Mesenchymal stem cell (in vitro differentiated cells and primary cell): ENCODE measurements around the gene VGLL4.
A peak's percentile ranks its signal among the peaks of the same experiment; 100 is the strongest.

Experiments
- DNase-seq: peaks from one replicate; pipeline ENCODE4 v3.0.0-alpha.2; 2013
- H2AFZ ChIP-seq: one replicate; pipeline ENCODE4 v1.6.1; 2013; ENCODE audit warnings: low read depth, mild to moderate bottlenecking, control low read depth, inconsistent platforms, low read length, moderate library complexity
- H2AK5ac ChIP-seq: 2 replicates; pipeline ENCODE4 v1.6.1; 2013; ENCODE audit warnings: low read length, moderate library complexity, mild to moderate bottlenecking, inconsistent platforms; ENCODE audit not compliant: severe bottlenecking
- H2BK120ac ChIP-seq: one replicate; pipeline ENCODE4 v1.6.1; 2013; ENCODE audit warnings: low read depth, mild to moderate bottlenecking, inconsistent platforms, low read length, moderate library complexity
- H2BK12ac ChIP-seq, 2 experiments: one replicate each; pipeline ENCODE4 v1.6.1; 2013; ENCODE audit warnings: inconsistent platforms in 2 of 2, low read length in 2 of 2, mild to moderate bottlenecking in 2 of 2, moderate library complexity in 2 of 2, control low read depth in 1 of 2
- H2BK15ac ChIP-seq: one replicate; pipeline ENCODE4 v1.6.1; 2013; ENCODE audit warnings: mild to moderate bottlenecking, low read depth, inconsistent platforms; ENCODE audit not compliant: poor library complexity, severe bottlenecking
- H2BK5ac ChIP-seq: 2 replicates; pipeline ENCODE4 v1.6.1; 2013; ENCODE audit warnings: low read depth, mild to moderate bottlenecking, low read length, control low read depth, inconsistent platforms; ENCODE audit not compliant: poor library complexity, severe bottlenecking
- H3K14ac ChIP-seq, 2 experiments: one replicate each; pipeline ENCODE4 v1.6.1; 2013; ENCODE audit warnings: inconsistent platforms in 2 of 2, low read length in 2 of 2, control low read depth in 1 of 2, mild to moderate bottlenecking in 1 of 2, moderate library complexity in 1 of 2
- H3K18ac ChIP-seq, 2 experiments: one replicate each; pipeline ENCODE4 v1.6.1; 2013; ENCODE audit warnings: inconsistent platforms in 2 of 2, low read length in 2 of 2, control low read depth in 1 of 2, low read depth in 1 of 2, mild to moderate bottlenecking in 1 of 2
- H3K23ac ChIP-seq, 2 experiments: one replicate each; pipeline ENCODE4 v1.6.1; 2013; ENCODE audit warnings: inconsistent platforms in 2 of 2, low read length in 2 of 2, mild to moderate bottlenecking in 2 of 2, moderate library complexity in 2 of 2, control low read depth in 1 of 2
- H3K27ac ChIP-seq: 2 replicates; pipeline ENCODE4 v1.5.1; 2013; ENCODE audit warnings: mild to moderate bottlenecking, moderate library complexity, low read length, control low read depth, inconsistent platforms; ENCODE audit not compliant: poor library complexity, severe bottlenecking
- H3K27me3 ChIP-seq, 2 experiments: 2 replicates each; pipeline versions ENCODE4 v1.6.1 to v1.7.0; 2013; ENCODE audit warnings: low read length in 2 of 2, mild to moderate bottlenecking in 2 of 2, moderate library complexity in 2 of 2, control low read depth in 1 of 2, inconsistent platforms in 1 of 2; ENCODE audit not compliant: control insufficient read depth in 1 of 2, insufficient read depth in 1 of 2
- H3K36me3 ChIP-seq, 2 experiments: 2 replicates each; pipeline versions ENCODE4 v1.6.1 to v1.7.0; 2013; ENCODE audit warnings: low read length in 2 of 2, control low read depth in 1 of 2, inconsistent platforms in 1 of 2, low read depth in 1 of 2, mild to moderate bottlenecking in 1 of 2; ENCODE audit not compliant: insufficient read depth in 2 of 2, control insufficient read depth in 1 of 2
- H3K4ac ChIP-seq, 2 experiments: one replicate each; pipeline ENCODE4 v1.6.1; 2013; ENCODE audit warnings: inconsistent platforms in 2 of 2, low read length in 2 of 2, mild to moderate bottlenecking in 2 of 2, moderate library complexity in 2 of 2, control low read depth in 1 of 2, low read depth in 1 of 2
- H3K4me1 ChIP-seq: 2 replicates; pipeline ENCODE4 v1.6.1; 2013; ENCODE audit warnings: low read depth, low read length, control low read depth; ENCODE audit not compliant: control insufficient read depth, insufficient read depth
- H3K4me2 ChIP-seq: 2 replicates; pipeline ENCODE4 v1.6.1; 2013; ENCODE audit warnings: low read length, mild to moderate bottlenecking, inconsistent platforms; ENCODE audit not compliant: poor library complexity, severe bottlenecking
- H3K4me3 ChIP-seq, 2 experiments: 2 replicates each; pipeline versions ENCODE4 v1.5.1 to v1.7.0; 2013; ENCODE audit warnings: low read length in 2 of 2, mild to moderate bottlenecking in 2 of 2, control low read depth in 1 of 2, low read depth in 1 of 2; ENCODE audit not compliant: insufficient read depth in 1 of 2
- H3K79me1 ChIP-seq: replicated peaks from 2 replicates; pipeline ENCODE4 v1.6.1; 2013; ENCODE audit warnings: mild to moderate bottlenecking, control low read depth, low read length, inconsistent platforms; ENCODE audit not compliant: poor library complexity, severe bottlenecking
- H3K9ac ChIP-seq: 2 replicates; pipeline ENCODE4 v1.7.0; 2013; ENCODE audit warnings: mild to moderate bottlenecking, low read length, moderate library complexity
- H3K9me3 ChIP-seq: 2 replicates; pipeline ENCODE4 v1.7.0; 2013; ENCODE audit warnings: mild to moderate bottlenecking, low read length; ENCODE audit not compliant: control insufficient read depth
- H4K8ac ChIP-seq: one replicate; pipeline ENCODE4 v1.6.1; 2013; ENCODE audit warnings: inconsistent platforms, mild to moderate bottlenecking, low read length, moderate library complexity
- H4K91ac ChIP-seq: one replicate; pipeline ENCODE4 v1.6.1; 2013; ENCODE audit warnings: mild to moderate bottlenecking, low read length, inconsistent platforms
- WGBS: methylation state at CpG from one replicate; pipeline ENCODE4 v1.1.7; 2013; ENCODE audit warnings: mixed read lengths; 5-methylcytosine and 5-hydroxymethylcytosine counted together

Gene VGLL4

GRCh38 chr3:11509173-11510000 lies 134.3 kb downstream of the VGLL4 start:
- peaks cover 12% of the 10 kb centered on the region for H3K79me1 ChIP-seq
- no peak overlapping the region for H3K4me2 ChIP-seq
- H3K36me3 ChIP-seq = no peaks in the 10 kb centered on the region
- no peaks in the 10 kb centered on the region for H3K27me3 ChIP-seq
- peaks cover 17% of the 10 kb centered on the region for H3K4me1 ChIP-seq
- no peak overlapping the region for H3K23ac ChIP-seq
- H3K18ac ChIP-seq = peak overlapping the region in 1 of 2 experiments; percentile 59
- H4K91ac ChIP-seq = no peak overlapping the region
- DNase-seq = peak; percentile 98
- no peak overlapping the region for H2BK120ac ChIP-seq
- H2AFZ ChIP-seq = no peak overlapping the region
- WGBS = under 1% methylated on average over 8 of the region's 9 CpGs
- peak overlapping the region in 1 of 2 experiments; percentile 38 for H3K4me3 ChIP-seq
- H2BK5ac ChIP-seq = no peak overlapping the region
- no peak overlapping the region for H4K8ac ChIP-seq
- H3K4ac ChIP-seq = no peak overlapping the region
- no peak overlapping the region for H2AK5ac ChIP-seq
- no peaks in the 10 kb centered on the region for H3K9me3 ChIP-seq
- no peak overlapping the region for H2BK12ac ChIP-seq
- peak overlapping the region; percentile 64 for H3K27ac ChIP-seq
- no peak overlapping the region for H2BK15ac ChIP-seq
- H3K9ac ChIP-seq = peak overlapping the region; percentile 79
- H3K14ac ChIP-seq = no peak overlapping the region

DNA sequence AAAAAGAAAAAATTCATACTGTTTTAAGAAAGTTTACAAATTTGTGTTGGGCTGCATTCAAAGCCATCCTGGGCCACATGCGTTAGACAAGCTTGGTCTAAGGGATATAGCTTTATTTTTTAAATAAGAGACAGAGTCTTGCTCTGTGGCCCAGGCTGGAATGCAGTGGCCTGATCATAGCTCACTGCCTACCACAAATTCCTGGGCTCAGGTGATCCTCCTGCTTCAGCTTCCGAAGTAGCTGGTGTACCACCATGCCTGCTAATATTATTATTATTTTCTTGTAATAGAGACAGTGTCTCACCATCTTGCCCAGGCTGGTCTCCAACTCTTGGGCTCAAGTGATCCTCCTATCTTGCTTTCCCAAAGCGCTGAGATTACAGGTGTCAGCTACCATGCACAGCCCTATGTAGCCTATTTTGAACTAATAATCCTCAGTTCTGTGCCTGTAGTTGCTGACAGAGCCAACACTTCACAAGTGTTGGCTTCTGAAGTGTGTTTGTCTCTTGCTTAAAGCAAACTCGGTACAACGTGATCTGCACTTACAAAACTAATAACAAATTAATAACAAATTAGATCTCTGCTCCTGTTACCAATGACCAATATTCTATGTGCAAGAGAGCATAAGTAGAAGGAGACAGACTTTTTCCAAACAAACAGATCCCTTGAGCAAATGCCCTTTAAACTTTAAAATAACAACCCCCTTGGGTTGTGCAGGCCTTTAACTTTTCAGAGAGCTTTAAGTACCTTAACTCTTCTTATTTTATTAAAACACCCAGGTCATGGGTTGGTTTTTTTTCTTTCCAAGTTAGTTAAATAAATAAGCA lies 135.2 kb downstream of the VGLL4 start:
- no peak overlapping the region for H3K23ac ChIP-seq
- peak overlapping the region; percentile 16 for H2BK15ac ChIP-seq
- no peak overlapping the region for H2BK5ac ChIP-seq
- H3K4ac ChIP-seq = peak overlapping the region; percentile 9 to 42
- H3K18ac ChIP-seq = peak overlapping the region; percentile 71 to 78
- H3K36me3 ChIP-seq = no peaks in the 10 kb centered on the region
- no peak overlapping the region for H3K14ac ChIP-seq
- peak overlapping the region; percentile 46 for H3K27ac ChIP-seq
- H2BK120ac ChIP-seq = peak overlapping the region; percentile 64
- H3K4me1 ChIP-seq = peaks cover 14% of the 10 kb centered on the region
- no peaks in the 10 kb centered on the region for H3K27me3 ChIP-seq
- H2BK12ac ChIP-seq = peak overlapping the region; percentile 33 to 49
- H2AFZ ChIP-seq = no peak overlapping the region
- H3K4me2 ChIP-seq = no peak overlapping the region
- no peak overlapping the region for H3K4me3 ChIP-seq
- H3K9me3 ChIP-seq = no peaks in the 10 kb centered on the region
- no peak overlapping the region for H2AK5ac ChIP-seq
- DNase-seq = no peak
- peaks cover 12% of the 10 kb centered on the region for H3K79me1 ChIP-seq
- 49% methylated on average over 4 of the region's 5 CpGs for WGBS
- peak overlapping the region; percentile 79 for H3K9ac ChIP-seq
- H4K8ac ChIP-seq = peak overlapping the region; percentile 84
- peak overlapping the region; percentile 9 for H4K91ac ChIP-seq

DNA sequence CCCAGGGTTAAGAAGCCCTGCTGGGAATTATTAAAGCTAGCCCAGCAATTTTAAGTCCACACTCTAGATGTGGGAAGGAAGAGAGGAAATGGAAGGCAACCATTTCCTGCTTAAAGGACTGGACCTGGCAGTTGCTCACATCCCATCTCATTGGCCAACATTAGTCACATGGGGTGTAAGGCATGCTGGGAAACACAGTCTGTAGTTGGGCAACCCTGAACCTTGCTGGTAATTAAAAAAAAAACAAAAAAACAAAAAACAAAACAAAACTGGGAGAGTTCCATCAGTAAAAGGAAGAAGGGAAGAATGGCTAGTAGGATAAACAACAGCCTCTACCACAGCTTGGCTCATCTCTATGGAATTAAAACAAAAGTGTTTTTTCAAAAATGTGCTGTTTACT lies 136.0 kb downstream of the VGLL4 start:
- peak; percentile 86 for DNase-seq
- Histone ChIP-seq H3K27me3 (no peaks in the 10 kb centered on the region), H2BK5ac (no peak overlapping the region), H2BK120ac (no peak overlapping the region), H3K4me2 (no peak overlapping the region), H3K36me3 (no peaks in the 10 kb centered on the region), H3K9ac (no peak overlapping the region), H2AFZ (no peak overlapping the region), H3K4ac (peak overlapping the region in 1 of 2 experiments; percentile 19), H3K14ac (no peak overlapping the region), H3K18ac (peak overlapping the region in 1 of 2 experiments; percentile 40), H3K4me1 (peaks cover 11% of the 10 kb centered on the region), H3K27ac (no peak overlapping the region), H3K79me1 (peaks cover 12% of the 10 kb centered on the region), H3K23ac (no peak overlapping the region), H2AK5ac (no peak overlapping the region), H3K9me3 (no peaks in the 10 kb centered on the region), H2BK12ac (peak overlapping the region; percentile 23 to 94), H4K91ac (no peak overlapping the region), H2BK15ac (no peak overlapping the region), H4K8ac (peak overlapping the region; percentile 60), H3K4me3 (no peak overlapping the region)
